ENCODE results near the gene DUT. TPM values are rescaled to one million over a fixed set of nuclear protein-coding genes. Genes with fewer than 3 reads are reported as not detected.
"Not testable (repeated sequence)": the region's sequence is repeated elsewhere in the genome, so short reads cannot be mapped to it uniquely, and the experiment has no call there.

DUT gene
- total RNA-seq, 2 donors from 2014 or later = 47.4 to 53.9 TPM

DNA sequence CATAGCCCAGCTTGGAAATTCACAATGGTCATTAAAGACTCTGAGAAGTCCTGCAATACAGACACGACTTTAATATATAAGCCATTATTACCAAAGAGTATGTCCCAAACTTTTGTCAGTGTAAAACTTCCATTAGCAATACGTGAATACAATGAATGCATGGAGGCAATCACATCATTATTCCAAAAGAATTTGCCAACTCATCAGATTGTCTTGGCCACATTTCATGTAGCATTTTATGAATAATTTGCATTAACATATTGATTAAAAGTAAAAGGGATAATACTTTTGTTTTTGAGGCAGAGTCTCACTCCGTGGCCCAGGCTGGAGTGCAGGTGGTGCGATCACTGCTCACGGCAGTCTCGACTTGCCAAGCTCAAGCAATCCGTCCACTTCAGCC is 7.9 kb upstream of the DUT start:
- ATAC-seq (no peak), DNase-seq (no peak)
- intact Hi-C loops (cut with DNase I, micrococcal nuclease) = no loop called here

- intact Hi-C loops (cut with DNase I, micrococcal nuclease) = no loop called here
- ATAC-seq = no peak
- no peak for DNase-seq
Measured at GRCh38 chr15:48324949-48325348, 6.3 kb upstream of the DUT start.

GRCh38 chr15:48325400-48325799 is 5.8 kb upstream of the DUT start:
- no peak for ATAC-seq
- no peak for DNase-seq
- intact Hi-C loops (cut with DNase I, micrococcal nuclease) = no loop called here

DNA sequence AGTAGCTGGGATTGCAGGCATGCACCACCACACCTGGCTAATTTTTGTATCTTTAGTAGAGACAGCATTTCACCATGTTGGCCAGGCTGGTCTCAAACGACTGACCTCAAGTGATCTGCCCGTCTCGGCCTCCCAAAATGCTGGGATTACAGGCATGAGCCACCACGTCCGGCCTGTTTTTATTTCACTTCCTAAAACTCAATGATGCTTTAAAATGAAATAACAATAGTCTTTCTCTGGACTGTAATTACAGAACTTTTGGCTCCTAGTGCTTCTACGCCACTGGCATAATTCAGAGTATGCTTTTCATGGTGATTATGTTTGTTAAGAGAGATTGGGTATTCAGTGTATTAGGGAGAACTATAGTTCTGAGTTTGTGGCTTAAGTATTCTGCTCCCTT is 5.0 kb upstream of the DUT start:
- intact Hi-C loops (cut with DNase I, micrococcal nuclease); ATAC-seq; DNase-seq: not testable (repeated sequence)

- peak; percentile 68 for ATAC-seq
- intact Hi-C loops (cut with DNase I, micrococcal nuclease) = no loop called here
- DNase-seq = no peak
Measured at GRCh38 chr15:48330105-48330785, 984 bp upstream of the DUT start.

DNA sequence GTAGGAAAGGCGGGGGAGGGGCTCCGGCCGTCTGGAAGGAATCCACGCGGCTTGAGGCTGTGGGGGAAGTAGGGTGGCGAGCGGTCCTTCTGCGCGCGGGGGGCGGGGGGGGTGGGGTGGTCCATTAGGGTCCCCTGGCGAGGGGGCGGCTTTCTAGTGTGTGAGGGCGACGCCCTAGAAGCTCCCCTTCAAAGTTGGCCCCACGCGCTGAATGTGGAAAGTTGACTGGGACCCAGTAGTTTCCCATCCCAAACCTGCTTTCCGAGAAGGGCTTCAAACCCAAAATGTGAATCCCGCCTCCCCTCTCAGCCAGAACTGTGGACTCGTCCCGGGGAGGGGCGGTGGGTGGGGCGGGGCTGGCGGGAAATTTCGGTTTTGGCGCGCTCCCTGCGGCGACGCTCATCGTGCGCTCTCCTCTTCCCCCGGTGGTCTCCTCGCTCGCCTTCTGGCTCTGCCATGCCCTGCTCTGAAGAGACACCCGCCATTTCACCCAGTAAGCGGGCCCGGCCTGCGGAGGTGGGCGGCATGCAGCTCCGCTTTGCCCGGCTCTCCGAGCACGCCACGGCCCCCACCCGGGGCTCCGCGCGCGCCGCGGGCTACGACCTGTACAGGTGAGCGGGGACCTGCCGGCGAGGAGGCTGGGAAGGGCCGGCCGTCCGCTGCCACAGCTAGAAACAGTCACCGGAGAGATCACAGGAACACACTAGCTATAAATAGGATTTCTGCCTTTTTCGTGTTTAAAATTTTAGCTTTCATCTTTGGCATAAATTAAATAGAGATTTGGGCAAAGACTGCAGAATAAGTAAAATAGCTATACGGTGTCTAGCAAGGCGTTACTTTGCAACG is 790 bp downstream of the DUT start:
- peak; percentile 52 for ATAC-seq
- peak; percentile 62 to 69 for DNase-seq
- intact Hi-C loops (cut with DNase I, micrococcal nuclease) = no loop called here

GRCh38 chr15:48332642-48333034 is 1.4 kb downstream of the DUT start:
- intact Hi-C loops (cut with DNase I, micrococcal nuclease) = no loop called here
- DNase-seq = no peak
- no peak for ATAC-seq

GRCh38 chr15:48333540-48333939 is 2.3 kb downstream of the DUT start:
- intact Hi-C loops (cut with DNase I, micrococcal nuclease) = no loop called here
- DNase-seq (no peak), ATAC-seq (no peak)

GRCh38 chr15:48334260-48334659 is 3.0 kb downstream of the DUT start:
- no peak for DNase-seq
- ATAC-seq = no peak
- intact Hi-C loops (cut with DNase I, micrococcal nuclease) = no loop called here

- intact Hi-C loops (cut with DNase I, micrococcal nuclease) = no loop called here
- ATAC-seq (no peak), DNase-seq (no peak)
Measured at GRCh38 chr15:48336940-48337339, 5.7 kb downstream of the DUT start.

GRCh38 chr15:48337607-48338006 is 6.4 kb downstream of the DUT start:
- DNase-seq (no peak), ATAC-seq (no peak)
- intact Hi-C loops (cut with DNase I, micrococcal nuclease) = no loop called here

DNA sequence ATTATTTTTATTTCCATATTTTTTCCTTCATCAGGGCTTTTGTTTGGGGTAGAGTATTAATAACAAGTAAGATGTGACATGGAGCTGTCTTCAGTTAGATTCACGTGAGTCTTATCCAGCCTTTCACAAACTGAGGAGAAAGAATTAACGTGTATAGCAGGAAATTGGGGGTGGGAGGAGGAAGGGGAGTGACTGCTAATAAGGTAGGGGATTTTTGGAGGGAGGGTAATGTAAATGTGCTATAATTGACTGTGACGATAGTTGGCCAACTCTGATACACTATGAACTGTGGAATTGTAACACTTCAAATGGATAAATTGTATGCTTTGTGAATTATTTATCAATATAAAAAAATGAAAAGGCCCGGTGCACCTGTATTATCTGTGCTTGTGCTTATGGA is 8.9 kb downstream of the DUT start:
- no peak for DNase-seq
- no peak for ATAC-seq
- intact Hi-C loops (cut with DNase I, micrococcal nuclease) = no loop called here

GRCh38 chr15:48343865-48344264 is 12.6 kb downstream of the DUT start:
- intact Hi-C loops (cut with DNase I, micrococcal nuclease) = no loop called here
- DNase-seq (no peak), ATAC-seq (no peak)

DNA sequence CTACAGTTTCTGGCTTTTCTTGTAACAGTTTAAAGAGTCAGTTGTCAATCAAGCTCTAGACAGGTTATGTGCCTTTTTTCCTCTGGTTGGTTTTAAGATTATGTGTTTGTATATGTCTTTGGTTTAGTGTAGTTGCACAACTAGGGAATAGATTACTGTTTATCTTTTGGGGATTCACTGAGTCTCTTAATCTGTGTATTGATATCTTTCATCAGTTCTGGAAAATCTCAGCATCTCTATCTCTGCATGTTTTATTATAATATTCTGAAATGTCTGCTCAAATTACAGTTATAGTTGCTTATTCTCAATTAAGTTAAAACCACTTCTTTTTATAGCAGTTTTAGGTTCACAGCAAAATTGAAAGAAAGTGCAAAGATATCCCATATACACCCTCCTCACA is 14.3 kb downstream of the DUT start:
- intact Hi-C loops (cut with DNase I, micrococcal nuclease) = no loop called here
- ATAC-seq (no peak), DNase-seq (no peak)

- ATAC-seq (peak; percentile 82), DNase-seq (peak; percentile 32 to 51)
- intact Hi-C loops (cut with DNase I, micrococcal nuclease) = loop anchor here in 1 of 2 donors (10.0 kb wide), 1 partner anchor 452 kb away; no protein-coding TSS in a partner anchor
Measured at GRCh38 chr15:48352474-48353072, 21.3 kb downstream of the DUT start.

DNA sequence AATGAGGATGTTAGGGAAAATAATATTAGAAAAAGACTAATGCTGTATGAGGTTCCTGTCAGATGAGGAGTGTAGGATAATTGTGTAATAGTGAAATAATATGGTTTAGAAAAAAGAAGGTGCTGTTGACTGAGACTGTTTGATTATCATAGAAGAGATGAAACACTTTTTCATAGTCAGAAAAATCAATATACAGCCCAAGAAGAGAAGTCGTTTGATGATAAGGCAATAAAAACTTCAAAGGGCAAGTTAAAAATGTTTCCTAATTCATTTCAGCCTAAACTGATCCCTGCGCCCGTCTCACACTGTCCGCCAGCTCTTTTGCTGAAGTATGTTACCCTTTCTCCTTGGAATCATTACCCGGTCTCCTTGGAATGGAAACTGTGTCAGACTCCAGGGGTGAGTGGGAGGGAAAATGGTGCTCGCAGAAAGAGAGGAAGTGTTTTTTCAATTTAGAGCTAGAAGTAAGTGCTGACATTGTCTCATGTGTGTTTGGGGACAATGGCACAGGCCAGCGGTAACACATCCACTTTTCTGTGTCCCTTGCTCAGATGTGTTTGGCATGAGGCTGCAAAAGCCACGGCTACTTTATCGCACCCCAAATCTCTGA is 23.6 kb downstream of the DUT start:
- intact Hi-C loops (cut with DNase I, micrococcal nuclease) = loop anchor here in 1 of 2 donors (10.0 kb wide), 1 partner anchor 450 kb away; no protein-coding TSS in a partner anchor
- no peak for ATAC-seq
- DNase-seq = no peak

GRCh38 chr15:48355377-48355776 is 24.1 kb downstream of the DUT start:
- intact Hi-C loops (cut with DNase I, micrococcal nuclease) = loop anchor here in 1 of 2 donors (10.0 kb wide), 1 partner anchor 449 kb away; no protein-coding TSS in a partner anchor
- ATAC-seq (peak; percentile 40), DNase-seq (no peak)

- intact Hi-C loops (cut with DNase I, micrococcal nuclease) = loop anchor here in 1 of 2 donors (10.0 kb wide), 1 partner anchor 446 kb away; no protein-coding TSS in a partner anchor
- ATAC-seq (no peak), DNase-seq (no peak)
Measured at GRCh38 chr15:48358229-48359152, 27.3 kb downstream of the DUT start.
